Measurements from ENCODE around the gene LRRN2.

DNA sequence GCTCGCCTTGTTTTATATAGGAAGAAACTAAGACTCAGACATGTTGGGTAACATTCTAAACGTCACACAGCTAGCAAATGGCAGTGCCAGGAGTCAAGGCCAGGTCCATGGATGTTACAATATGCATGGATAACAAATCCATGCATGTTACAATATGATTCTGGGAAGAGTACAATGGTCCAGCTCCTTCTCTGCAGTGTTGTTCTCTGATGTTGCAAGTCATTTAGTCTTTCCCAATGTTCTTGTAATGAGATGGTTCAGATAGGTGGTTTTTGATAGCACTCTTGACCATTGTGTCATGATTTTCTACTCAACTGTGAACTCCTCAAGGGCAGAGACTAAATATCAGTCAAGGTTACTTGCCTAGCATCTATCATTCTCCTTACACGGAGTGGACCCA, 15.7 kb upstream of the LRRN2 start:
- TF ChIP-seq EP300 (IDR thresholded peaks at IDR 0.05) (no peak), CTCF (IDR thresholded peaks at IDR 0.05) (no peak), POLR2A (IDR thresholded peaks at IDR 0.05) (no peak)
